Heart left ventricle (tissue), 13 donors: Measurements from ENCODE around the gene C5orf15.

Experiments
- POLR2A ChIP-seq, 2 donors: fragments of 450-650 bp; IDR thresholded peaks; one replicate each; pipeline ENCODE4 v1.6.1; 2017; ENCODE audit warnings: antibody characterized with exemption in 2 of 2, mild to moderate bottlenecking in 2 of 2, moderate library complexity in 2 of 2
- TF ChIP-seq, protein P1 (sequence below), 12 donors: fragments of 200-600 bp; sonication (generic) in 4 of 12; IDR thresholded peaks; one replicate each; pipeline versions ENCODE4 v1.5.0 to v1.8.0; 2018 to 2022; ENCODE audit warnings: antibody characterized with exemption in 12 of 12, mild to moderate bottlenecking in 5 of 12
- donor health status: ischemic (EF 13 %, LVEDD 7.1; RV severe dilation, severe dysfunction).
- donor health status: DM: no; HTN: yes; CAD: no.
- donor health status: DM: no; HTN: no; CAD: no.
- donor health status: ischemic (EF 25% LVEDD 6.9; RV normal size, moderate dysfunction).
- donor health status: ischemic (EF 25% LVEDD 5.7; RV mildly dilated, moderate dysfunction).
- donor health status: ischemic (EF 35%, LVEDD 5.7; RV mildly dilated, moderate dysfunction).
- donor health status: nonischemic (EF 11% LVEDD 7.7; RV severe dilation, severe dysfunction).
- donor health status: DM: yes; HTN: yes; CAD: no.
- donor health status: PGD.
- donor health status: ischemic (EF 29% LVEDD 5.4; RV normal size, mild dysfunction).
- donor health status: nonischemic (EF 23%, LVEDD 6.1; RV moderate dilation, normal function).

DNA sequence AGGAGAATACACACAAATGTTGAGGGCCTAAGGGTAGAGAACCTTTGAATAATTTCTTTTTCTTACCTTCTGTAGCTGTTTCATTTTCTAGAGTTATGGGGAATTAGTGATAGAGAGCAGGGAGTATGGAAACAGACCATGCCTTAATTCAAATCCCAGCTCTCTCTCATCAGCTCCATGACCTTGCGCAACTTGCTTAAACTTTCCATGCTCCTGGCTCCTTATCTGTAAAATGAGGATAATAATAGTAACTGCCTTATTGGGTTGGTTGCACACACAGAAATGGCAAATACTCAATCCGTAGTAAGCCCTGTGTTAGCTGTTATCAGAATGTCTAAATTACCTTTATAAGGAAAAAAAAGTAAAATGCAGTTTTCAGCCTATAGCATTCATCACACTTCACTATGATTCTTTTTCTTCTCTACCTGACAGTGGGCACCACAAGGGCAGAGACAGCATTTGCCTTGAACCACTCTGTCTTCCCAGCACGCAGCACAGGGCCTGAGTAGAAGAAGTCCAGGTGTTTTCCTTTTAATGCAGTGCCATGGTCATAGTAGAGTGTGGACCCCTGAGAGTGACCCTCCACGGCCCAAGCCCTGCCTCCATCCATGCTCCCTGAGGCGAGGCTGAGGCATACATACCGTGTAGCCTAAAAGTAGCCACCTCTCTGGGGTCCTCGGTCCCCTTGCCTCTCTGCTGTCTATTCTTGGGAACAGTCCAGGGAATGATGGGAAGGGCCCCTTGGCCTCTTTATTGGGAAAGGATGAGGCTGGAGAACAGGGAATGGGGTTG is 17.4 kb downstream of the C5orf15 start:
- TF ChIP-seq, protein P1, sequence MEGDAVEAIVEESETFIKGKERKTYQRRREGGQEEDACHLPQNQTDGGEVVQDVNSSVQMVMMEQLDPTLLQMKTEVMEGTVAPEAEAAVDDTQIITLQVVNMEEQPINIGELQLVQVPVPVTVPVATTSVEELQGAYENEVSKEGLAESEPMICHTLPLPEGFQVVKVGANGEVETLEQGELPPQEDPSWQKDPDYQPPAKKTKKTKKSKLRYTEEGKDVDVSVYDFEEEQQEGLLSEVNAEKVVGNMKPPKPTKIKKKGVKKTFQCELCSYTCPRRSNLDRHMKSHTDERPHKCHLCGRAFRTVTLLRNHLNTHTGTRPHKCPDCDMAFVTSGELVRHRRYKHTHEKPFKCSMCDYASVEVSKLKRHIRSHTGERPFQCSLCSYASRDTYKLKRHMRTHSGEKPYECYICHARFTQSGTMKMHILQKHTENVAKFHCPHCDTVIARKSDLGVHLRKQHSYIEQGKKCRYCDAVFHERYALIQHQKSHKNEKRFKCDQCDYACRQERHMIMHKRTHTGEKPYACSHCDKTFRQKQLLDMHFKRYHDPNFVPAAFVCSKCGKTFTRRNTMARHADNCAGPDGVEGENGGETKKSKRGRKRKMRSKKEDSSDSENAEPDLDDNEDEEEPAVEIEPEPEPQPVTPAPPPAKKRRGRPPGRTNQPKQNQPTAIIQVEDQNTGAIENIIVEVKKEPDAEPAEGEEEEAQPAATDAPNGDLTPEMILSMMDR (IDR thresholded peaks at IDR 0.05) = no peak
- TF ChIP-seq POLR2A (IDR thresholded peaks at IDR 0.05) = no peak
